Naive thymus-derived CD8-positive, alpha-beta T cell (primary cell): Measurements from ENCODE around the gene ERGIC1. TPM values are rescaled to one million over a fixed set of nuclear protein-coding genes. Genes with fewer than 3 reads are reported as not detected.

Experiments used
- ATAC-seq, 2 donors: fragments of 150-1000 bp; cut with Tn5 transposase in 1 of 2; sonication (Bioruptor Pico), chemical (Tn5 transposase) in 1 of 2; 1 replicate in 1 of 2; 2 replicates in 1 of 2; pipeline ENCODE4 v1.10.0; 2021; ENCODE audit warnings: mild to moderate bottlenecking in 2 of 2, moderate library complexity in 2 of 2
- POLR2A ChIA-PET: fragments of 350-600 bp; sonication (Branson Sonifier 250); formaldehyde crosslinking; loops from one replicate; lab custom pipeline; 2021; ENCODE audit warnings: antibody characterized with exemption; lab: Charles Lee
- DNase-seq, 10 donors: peaks; one replicate each; pipeline versions ENCODE4 v3.0.0 to v3.0.0-alpha.2; 2020 to 2022
- H3K27ac Mint-ChIP-seq, 10 donors: one replicate each; pipeline ENCODE4 v1.8.0; 2020 to 2022; ENCODE audit warnings: mild to moderate bottlenecking in 10 of 10, mixed read lengths in 10 of 10, moderate library complexity in 4 of 10, inconsistent platforms in 1 of 10
- H3K27me3 Mint-ChIP-seq, 5 donors: one replicate each; pipeline ENCODE4 v1.8.0; 2021 to 2022; ENCODE audit warnings: mixed read lengths in 5 of 5
- H3K36me3 Mint-ChIP-seq, 3 donors: one replicate each; pipeline ENCODE4 v1.8.0; 2020 to 2022; ENCODE audit warnings: mixed read lengths in 3 of 3, mild to moderate bottlenecking in 2 of 3, inconsistent platforms in 1 of 3
- H3K4me1 Mint-ChIP-seq, 4 donors: one replicate each; pipeline ENCODE4 v1.8.0; 2021 to 2022; ENCODE audit warnings: mixed read lengths in 4 of 4
- H3K4me3 Mint-ChIP-seq, 10 donors: one replicate each; pipeline ENCODE4 v1.8.0; 2020 to 2022; ENCODE audit warnings: mild to moderate bottlenecking in 10 of 10, mixed read lengths in 10 of 10, moderate library complexity in 6 of 10, inconsistent platforms in 1 of 10
- H3K9me3 Mint-ChIP-seq, 9 donors: one replicate each; pipeline ENCODE4 v1.8.0; 2020 to 2022; ENCODE audit warnings: mixed read lengths in 9 of 9, mild to moderate bottlenecking in 3 of 9, inconsistent platforms in 1 of 9, moderate library complexity in 1 of 9
- polyA plus RNA-seq, 3 donors: library from polyadenylated mRNA; unstranded; fragments of 300-500 nt; fragmentation: Illumina TruSeq; gene quantifications; one replicate each; pipeline ENCODE4 v1.2.3, GENCODE V29; 2021
- total RNA-seq, 8 experiments: library from RNA in 2 of 8; stranded (reverse) in 2 of 8; gene quantifications; one replicate each; pipeline ENCODE4 v1.2.3 and lab custom pipeline; 2021 to 2026

The ERGIC1 gene
- total and polyA plus RNA-seq, 5 experiments from 2014 or later, result 18.4 to 74.4 (median 23.8) TPM

DNA sequence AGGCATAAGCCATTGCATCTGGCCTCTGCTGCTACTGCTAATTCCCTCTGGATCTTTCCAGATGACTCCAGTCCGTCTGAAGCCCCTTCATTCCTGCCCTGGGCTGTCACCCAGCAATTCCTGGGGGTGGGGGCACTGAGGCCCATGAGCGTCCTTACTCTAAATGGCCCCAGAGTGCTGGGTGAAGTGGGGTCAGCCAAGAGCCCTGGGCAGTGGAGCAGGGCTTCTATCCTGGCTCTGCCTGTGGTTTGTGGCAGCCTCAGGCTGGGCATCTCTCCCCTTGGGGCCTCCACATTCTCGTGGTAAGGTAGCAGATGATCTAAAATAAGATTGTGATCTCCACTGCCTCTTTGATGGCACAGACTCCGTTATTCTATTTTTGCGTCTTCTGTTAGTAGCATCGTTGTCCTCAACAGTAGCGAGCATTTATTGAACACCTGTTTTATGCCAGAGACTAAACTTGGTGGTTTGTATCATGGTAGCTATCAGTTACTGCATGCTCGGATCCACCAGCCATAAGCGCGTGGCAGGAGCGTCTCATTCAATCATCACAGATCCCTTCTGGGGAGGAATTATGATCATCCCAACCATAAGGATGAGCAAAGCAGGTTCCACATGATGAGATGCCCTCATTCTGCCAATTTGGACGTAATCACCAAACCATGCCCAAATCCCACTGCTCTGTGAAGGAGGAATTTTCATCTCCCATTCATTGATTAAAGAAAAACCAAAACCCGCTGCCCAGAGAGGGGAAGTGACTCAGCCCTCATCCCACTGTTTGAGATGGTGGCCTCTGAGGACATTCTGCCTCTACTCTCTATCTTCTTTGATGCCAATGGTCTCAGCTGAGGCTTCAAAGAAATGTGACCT is 41.1 kb upstream of the ERGIC1 start:
- POLR2A ChIA-PET, result interaction anchor here (0.7 kb wide), 1 partner anchor 16 kb away, joined by 3 read pairs; no protein-coding TSS in a partner anchor
- H3K27me3 Mint-ChIP-seq, result no peaks in the 10 kb centered on the region
- DNase-seq (no peak), ATAC-seq (no peak)
- H3K27ac Mint-ChIP-seq, result peak overlapping the region in 2 of 10 donors; percentile 45 to 59
- H3K4me1 Mint-ChIP-seq, result peaks cover 0 to 26% (median 6%) of the 10 kb centered on the region in 4 donors
- no peaks in the 10 kb centered on the region for H3K9me3 Mint-ChIP-seq
- H3K36me3 Mint-ChIP-seq, result no peaks in the 10 kb centered on the region
- H3K4me3 Mint-ChIP-seq, result no peak overlapping the region

DNA sequence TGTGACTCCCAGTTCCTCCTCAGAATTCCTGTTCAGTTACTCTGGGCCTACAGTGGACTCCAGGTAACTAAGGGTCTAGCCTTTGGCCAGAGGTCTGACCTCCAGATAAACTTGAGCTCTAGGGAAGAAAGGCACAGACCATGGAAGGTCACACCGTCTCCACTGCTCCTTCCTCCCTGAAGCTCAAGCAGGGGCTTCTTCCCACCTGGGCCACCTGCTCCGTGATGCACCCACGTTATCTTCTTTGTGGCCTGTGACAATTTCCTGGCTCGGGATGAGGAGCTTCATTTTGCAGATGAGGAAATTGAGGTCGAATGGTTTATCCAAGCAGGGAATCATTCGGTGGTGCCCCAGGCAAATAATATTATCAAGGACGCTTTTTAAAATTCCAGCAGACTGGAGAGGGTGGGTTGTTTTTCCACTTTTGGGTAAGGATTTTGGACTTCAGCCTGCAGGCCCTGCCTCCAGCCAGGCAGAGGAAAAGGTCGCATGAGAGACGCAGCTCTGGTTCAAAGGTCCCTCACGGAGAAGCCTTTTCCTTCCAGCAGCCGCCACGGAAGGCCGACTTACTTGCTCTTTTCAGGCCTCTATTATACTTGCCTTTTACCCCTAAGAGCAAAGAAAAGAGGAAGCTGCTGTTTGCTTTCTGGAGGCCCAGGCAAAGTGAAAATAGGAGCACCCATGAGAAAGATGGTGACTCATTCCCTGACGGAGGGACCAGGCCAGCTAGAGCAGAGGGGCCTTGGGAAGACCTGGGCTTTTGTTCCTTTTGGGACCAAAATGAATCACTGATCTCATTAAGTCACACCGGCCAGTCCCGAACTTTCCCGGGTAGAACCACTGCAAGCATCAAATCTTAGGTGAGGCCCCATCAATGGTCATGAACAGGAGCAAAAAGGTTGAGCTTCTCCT is 40.2 kb upstream of the ERGIC1 start:
- Mint-ChIP-seq H3K9me3 (no peaks in the 10 kb centered on the region), H3K4me1 (peaks cover 3 to 30% (median 7%) of the 10 kb centered on the region in 4 donors), H3K4me3 (no peak overlapping the region), H3K27me3 (no peaks in the 10 kb centered on the region), H3K27ac (peak overlapping the region in 3 of 10 donors; percentile 10 to 49 (median 45)), H3K36me3 (no peaks in the 10 kb centered on the region)
- DNase-seq, result no peak
- ATAC-seq, result no peak
- POLR2A ChIA-PET, result interaction anchor here (0.7 kb wide), 1 partner anchor 17 kb away, joined by 3 read pairs; no protein-coding TSS in a partner anchor

DNA sequence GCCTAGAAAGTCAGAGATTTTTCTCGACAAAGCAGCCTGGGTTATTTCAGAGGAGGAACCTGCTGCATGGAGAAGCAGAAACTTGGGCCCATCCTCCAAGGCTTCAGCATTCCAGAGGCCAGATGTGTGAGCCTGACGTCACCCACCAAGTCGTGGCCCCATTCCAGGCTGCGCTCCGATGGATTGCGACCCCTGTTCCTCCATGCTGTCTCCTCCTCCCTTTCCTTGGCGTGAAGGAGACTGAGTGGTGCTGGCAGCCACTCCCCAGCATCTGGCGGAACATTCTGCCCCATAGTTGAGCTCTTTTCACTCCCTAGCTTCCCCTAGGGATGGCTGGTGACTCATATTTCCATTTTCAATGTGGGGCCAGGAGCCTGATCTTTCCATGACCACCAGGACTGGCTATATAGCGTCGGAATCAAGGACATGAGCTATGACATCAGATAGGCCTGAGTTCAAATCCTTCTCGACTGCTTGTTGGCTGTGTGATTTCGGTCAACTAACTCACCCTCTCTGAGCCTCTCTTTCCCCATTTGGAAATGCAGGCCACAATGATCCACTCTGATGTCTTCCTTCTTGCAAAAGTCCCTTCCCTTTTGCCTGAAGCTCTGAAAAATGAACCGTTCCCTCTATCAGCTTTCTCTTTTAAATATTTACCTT is 38.6 kb upstream of the ERGIC1 start:
- no peak overlapping the region for H3K27ac Mint-ChIP-seq
- POLR2A ChIA-PET, result no interaction called here
- H3K36me3 Mint-ChIP-seq, result no peaks in the 10 kb centered on the region
- no peaks in the 10 kb centered on the region for H3K9me3 Mint-ChIP-seq
- DNase-seq (no peak), ATAC-seq (no peak)
- H3K4me3 Mint-ChIP-seq, result no peak overlapping the region
- H3K4me1 Mint-ChIP-seq, result peaks cover 5 to 32% (median 5%) of the 10 kb centered on the region in 4 donors
- H3K27me3 Mint-ChIP-seq, result no peaks in the 10 kb centered on the region

DNA sequence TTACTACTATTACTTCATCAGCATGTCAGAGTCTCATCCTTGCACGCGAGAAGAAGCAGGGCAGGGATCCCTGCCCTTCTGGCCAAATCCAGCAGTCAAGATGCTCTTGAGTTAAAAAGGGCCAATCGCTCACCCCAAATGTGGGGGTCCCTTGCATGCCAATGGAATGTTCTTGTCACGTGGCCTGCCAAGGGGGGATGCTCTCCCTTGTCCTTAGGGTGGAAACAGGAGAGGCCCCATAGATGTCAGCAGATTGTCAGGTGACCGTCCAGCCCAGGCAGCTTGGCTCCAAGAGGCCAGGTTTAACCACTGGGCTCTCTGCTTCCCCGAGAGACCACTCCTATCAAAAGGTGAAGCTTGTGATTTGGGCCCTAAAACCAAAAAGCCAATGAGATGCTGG is 37.7 kb upstream of the ERGIC1 start:
- DNase-seq (no peak), ATAC-seq (no peak)
- Mint-ChIP-seq H3K27me3 (no peaks in the 10 kb centered on the region), H3K4me3 (no peak overlapping the region), H3K36me3 (no peaks in the 10 kb centered on the region), H3K9me3 (no peaks in the 10 kb centered on the region), H3K27ac (peak overlapping the region in 1 of 10 donors; percentile 12), H3K4me1 (peaks cover 5 to 32% (median 5%) of the 10 kb centered on the region in 4 donors)
- POLR2A ChIA-PET, result interaction anchor here (1.0 kb wide), 1 partner anchor 11 kb away, joined by 3 read pairs; no protein-coding TSS in a partner anchor

DNA sequence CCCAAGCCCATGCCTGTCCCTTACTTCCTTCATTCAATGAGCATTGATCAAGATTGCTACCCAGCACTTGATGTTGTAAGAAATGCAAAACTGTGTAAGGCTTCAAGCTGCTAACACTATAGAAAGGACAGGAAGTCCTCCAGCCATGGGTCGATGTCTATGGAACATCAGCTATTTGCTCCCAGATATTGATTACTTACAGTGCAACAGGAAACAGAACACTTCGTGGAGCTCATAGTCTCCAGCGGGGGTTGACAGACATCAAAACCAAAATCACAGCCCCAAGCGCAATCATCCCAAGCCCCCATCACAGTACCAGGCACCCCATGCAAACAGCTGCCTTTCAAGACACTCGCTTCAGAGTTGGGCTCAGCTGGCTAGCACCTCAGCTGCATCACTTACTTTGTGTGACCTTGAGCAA is 36.3 kb upstream of the ERGIC1 start:
- H3K9me3 Mint-ChIP-seq, result no peaks in the 10 kb centered on the region
- ATAC-seq, result no peak
- POLR2A ChIA-PET, result interaction anchor here (0.9 to 1.5 kb wide), 3 partner anchors 10 to 38 kb away, joined by 3 to 5 read pairs (median 3); partner anchors contain the start of gene DUSP1
- H3K27ac Mint-ChIP-seq, result peak overlapping the region in 4 of 10 donors; percentile 22 to 48 (median 36)
- no peak for DNase-seq
- H3K4me1 Mint-ChIP-seq, result peaks cover 5 to 32% (median 5%) of the 10 kb centered on the region in 4 donors
- H3K36me3 Mint-ChIP-seq, result no peaks in the 10 kb centered on the region
- H3K27me3 Mint-ChIP-seq, result no peaks in the 10 kb centered on the region
- H3K4me3 Mint-ChIP-seq, result peak overlapping the region in 1 of 10 donors; percentile 18

DNA sequence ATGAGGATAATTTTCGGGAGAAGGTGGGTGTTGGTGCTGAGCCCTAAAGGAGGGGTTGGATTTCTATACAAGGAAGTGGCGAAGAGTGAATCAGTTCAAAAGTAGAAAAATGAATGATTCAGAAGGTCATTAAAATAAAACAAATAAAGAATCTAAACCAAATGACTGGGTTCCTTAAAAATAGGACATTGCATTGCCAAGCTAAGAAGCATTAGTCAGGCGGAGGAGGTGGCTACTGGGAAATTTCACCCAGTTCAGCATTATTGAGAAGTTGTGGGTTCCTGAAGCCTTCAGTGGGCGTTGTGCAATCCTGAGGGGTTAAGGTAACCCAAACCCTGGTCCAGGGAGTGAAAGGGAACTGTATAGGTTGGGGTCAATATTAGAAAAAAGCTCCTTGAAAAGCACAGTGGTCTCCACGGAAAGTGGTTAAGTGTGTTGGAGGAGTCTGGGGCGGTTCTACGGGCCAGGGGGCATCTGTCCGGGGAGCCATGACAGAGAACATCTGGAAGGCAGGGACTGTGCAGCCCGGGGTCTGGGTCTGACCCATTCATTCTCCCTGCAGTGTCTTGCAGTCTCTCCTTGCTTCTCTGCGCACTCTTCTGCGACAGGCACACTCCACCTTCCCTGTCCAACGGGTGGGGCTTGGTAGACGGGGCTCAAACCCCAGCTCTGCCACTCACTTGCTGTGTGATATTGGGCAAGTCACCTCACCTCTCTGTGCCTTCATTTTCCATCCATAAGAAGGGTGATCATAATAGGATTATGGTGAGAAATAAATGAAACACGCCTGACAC is 35.4 kb upstream of the ERGIC1 start:
- Mint-ChIP-seq H3K4me3 (no peak overlapping the region), H3K9me3 (no peaks in the 10 kb centered on the region), H3K27ac (peak overlapping the region in 2 of 10 donors; percentile 32 to 61), H3K27me3 (no peaks in the 10 kb centered on the region), H3K4me1 (peaks cover 5 to 28% (median 5%) of the 10 kb centered on the region in 4 donors), H3K36me3 (no peaks in the 10 kb centered on the region)
- DNase-seq (no peak), ATAC-seq (no peak)
- POLR2A ChIA-PET, result interaction anchor here (0.9 to 1.5 kb wide), 2 partner anchors 9 to 37 kb away, joined by 3 read pairs; no protein-coding TSS in a partner anchor

DNA sequence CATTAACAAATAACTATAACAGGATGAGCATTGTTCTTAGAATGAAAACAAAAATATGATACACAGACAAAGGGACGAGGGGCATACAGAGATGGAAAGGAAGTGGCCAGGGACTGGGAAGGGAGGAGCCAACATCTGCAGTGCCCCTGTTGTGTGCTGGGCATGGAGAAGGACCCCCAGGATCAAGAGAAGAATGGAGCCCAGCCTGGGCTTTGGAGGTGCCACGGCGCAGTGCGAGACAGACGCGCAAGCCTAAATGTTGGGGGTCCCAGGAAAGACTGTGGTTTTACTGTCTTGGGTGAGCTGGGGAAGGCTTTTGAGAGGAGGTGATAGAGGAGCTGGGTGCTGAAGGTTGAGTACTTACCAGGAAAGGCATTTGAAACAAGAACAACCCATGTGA is 34.6 kb upstream of the ERGIC1 start:
- Mint-ChIP-seq H3K4me1 (peaks cover 5 to 22% (median 6%) of the 10 kb centered on the region in 4 donors), H3K4me3 (no peak overlapping the region), H3K27me3 (no peaks in the 10 kb centered on the region), H3K9me3 (no peaks in the 10 kb centered on the region), H3K36me3 (no peaks in the 10 kb centered on the region), H3K27ac (peak overlapping the region in 6 of 10 donors; percentile 2 to 67 (median 22))
- POLR2A ChIA-PET, result no interaction called here
- ATAC-seq (no peak), DNase-seq (no peak)

DNA sequence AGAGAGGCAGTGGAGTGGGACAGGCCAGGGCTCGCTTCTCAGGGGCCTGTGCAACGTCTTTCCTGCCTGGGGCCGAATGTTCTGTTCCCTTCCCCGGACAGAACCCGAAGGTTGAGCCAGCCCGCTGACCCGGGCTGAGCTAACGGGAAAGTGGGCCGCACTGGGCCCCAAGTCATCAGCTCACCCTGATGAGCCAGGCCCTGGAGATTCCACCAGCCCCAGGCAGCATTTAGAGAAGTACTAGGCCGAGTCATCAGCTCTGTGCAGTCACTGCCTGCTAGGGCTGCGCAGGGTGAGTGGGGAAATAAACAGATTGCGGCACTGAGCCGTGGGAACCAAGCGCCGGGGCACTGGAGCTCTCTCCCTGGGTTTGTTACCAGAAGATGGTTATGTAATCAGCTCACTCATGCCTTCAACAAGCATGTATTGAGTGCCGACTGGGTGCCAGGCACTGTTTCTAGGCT is 33.9 kb upstream of the ERGIC1 start:
- peak overlapping the region in 2 of 10 donors; percentile 2 to 22 for H3K27ac Mint-ChIP-seq
- H3K4me1 Mint-ChIP-seq, result peaks cover 5 to 20% (median 6%) of the 10 kb centered on the region in 4 donors
- DNase-seq, result no peak
- no peaks in the 10 kb centered on the region for H3K27me3 Mint-ChIP-seq
- no peak for ATAC-seq
- no peak overlapping the region for H3K4me3 Mint-ChIP-seq
- POLR2A ChIA-PET, result interaction anchor here (0.6 kb wide), 1 partner anchor 113 kb away, joined by 4 read pairs; no protein-coding TSS in a partner anchor
- H3K9me3 Mint-ChIP-seq, result no peaks in the 10 kb centered on the region
- no peaks in the 10 kb centered on the region for H3K36me3 Mint-ChIP-seq

DNA sequence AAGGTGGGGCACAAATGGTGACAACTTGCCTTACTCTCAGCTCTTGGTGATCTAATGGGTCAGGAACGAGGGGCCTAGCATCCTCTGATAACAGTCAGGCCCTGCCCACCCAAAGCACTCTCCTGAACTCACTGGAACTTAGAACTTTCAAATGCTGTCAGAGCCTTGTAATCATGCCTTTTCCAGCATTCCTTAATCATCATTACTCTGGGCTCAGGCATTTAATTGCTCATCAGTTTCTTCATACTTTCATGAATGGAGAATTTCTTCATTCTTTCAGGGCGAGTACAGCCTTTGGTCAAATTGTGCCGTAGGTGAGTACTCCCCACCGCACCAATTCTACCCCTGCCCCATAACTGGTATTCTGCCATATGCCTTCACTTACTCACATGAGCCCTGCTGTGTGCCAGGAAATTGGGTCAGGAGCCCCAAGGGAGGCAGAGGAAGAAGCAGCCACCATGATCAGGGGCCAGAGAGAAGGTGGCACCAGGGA is 32.8 kb upstream of the ERGIC1 start:
- Mint-ChIP-seq H3K9me3 (no peaks in the 10 kb centered on the region), H3K27ac (peak overlapping the region in 3 of 10 donors; percentile 31 to 69 (median 52)), H3K36me3 (no peaks in the 10 kb centered on the region), H3K4me1 (peaks cover 5 to 23% (median 8%) of the 10 kb centered on the region in 4 donors), H3K27me3 (no peaks in the 10 kb centered on the region), H3K4me3 (no peak overlapping the region)
- ATAC-seq (no peak), DNase-seq (no peak)
- POLR2A ChIA-PET, result no interaction called here

DNA sequence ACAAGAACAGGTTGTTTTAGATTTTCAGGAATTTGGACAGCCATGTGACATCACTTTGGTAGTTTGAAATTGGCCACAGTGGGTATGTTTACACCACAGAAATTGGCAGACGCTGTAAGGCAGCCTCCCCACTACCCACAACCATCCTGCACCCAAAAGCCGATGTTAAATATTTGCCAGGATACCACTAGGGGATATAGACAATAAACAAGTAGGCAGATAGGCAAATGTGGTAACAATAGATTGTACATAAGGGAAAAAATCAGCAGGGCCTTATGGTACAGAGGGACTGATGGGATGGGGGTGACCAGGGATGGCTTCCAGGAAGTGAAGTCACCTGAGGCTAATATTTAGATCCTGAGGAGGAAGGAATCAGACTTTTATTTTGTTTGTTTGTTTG is 31.9 kb upstream of the ERGIC1 start:
- Mint-ChIP-seq H3K36me3 (no peaks in the 10 kb centered on the region), H3K27ac (peak overlapping the region in 1 of 10 donors; percentile 52), H3K27me3 (no peaks in the 10 kb centered on the region), H3K4me3 (no peak overlapping the region), H3K9me3 (no peaks in the 10 kb centered on the region), H3K4me1 (peaks cover 10 to 29% (median 11%) of the 10 kb centered on the region in 4 donors)
- no peak for ATAC-seq
- no peak for DNase-seq
- POLR2A ChIA-PET, result no interaction called here

DNA sequence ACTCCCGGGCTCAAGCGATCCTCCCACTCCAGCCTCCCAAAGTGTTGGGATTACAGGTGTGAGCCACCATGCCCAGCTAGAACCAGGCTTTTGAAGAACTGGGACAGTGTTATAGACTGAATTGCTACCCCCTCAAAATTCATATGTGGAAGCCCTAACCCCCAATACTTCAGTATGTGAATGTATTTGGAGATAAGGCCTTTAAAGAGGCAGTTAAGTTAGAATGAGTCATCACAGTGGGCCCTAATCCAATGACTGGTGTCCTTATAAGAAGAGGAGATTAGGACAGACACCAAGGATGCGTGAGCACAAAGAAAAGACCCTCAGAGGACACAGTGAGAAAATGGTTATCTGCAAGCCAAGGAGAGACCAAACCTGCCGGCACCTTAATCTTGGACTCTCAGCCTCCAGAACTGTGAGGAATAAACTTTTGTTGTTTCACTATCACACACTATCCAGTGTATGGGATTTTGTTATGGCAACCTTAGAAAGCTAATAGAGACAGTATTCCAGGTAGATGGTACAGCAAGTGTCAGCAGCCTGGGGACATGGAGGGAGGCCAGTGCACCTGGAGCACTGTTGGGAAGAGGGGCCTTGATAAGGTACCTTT is 31.4 kb upstream of the ERGIC1 start:
- ATAC-seq (no peak), DNase-seq (no peak)
- Mint-ChIP-seq H3K36me3 (no peaks in the 10 kb centered on the region), H3K27ac (peak overlapping the region in 3 of 10 donors; percentile 1 to 52 (median 29)), H3K9me3 (no peaks in the 10 kb centered on the region), H3K4me1 (peaks cover 13 to 30% (median 16%) of the 10 kb centered on the region in 4 donors), H3K4me3 (no peak overlapping the region), H3K27me3 (no peaks in the 10 kb centered on the region)
- POLR2A ChIA-PET, result no interaction called here
